Motor neuron (in vitro differentiated cells): Measurements from ENCODE around the gene GGCX. TPM values are rescaled to one million over a fixed set of nuclear protein-coding genes. Genes with fewer than 3 reads are reported as not detected.

Experiments
- total RNA-seq, 8 experiments: library from RNA; unstranded; fragments of 300-600 nt; gene quantifications; 2 replicates each; pipeline versions ENCODE4 v1.2.3 to v1.2.4, GENCODE V29; 2022

GGCX gene
- total RNA-seq, 8 experiments from 2014 or later = 16.1 to 40.2 (median 26.6) TPM

Other genes with a start within 250 kb of the GGCX start
- 10 to 100 TPM; 26.6 to 89.1 (median 50.9) TPM for gene TGOLN2, start 233.5 kb downstream of the GGCX start, total RNA-seq
- gene RETSAT, start 207.0 kb downstream of the GGCX start, total RNA-seq = 10 to 100 TPM in 7 of 8 experiments, 1 to 10 TPM in 1; 8.2 to 61.9 (median 19.1) TPM
- 10 to 100 TPM; 15.4 to 21.1 (median 18.1) TPM for gene ELMOD3, start 206.7 kb downstream of the GGCX start, total RNA-seq
- 10 to 100 TPM in 2 of 8 experiments, 1 to 10 TPM in 6; 3.7 to 54.7 (median 6.9) TPM for gene CAPG, start 151.1 kb downstream of the GGCX start, total RNA-seq
- 1 to 10 TPM in 2 of 8 experiments, under 1 TPM in 6; 0.38 to 2.4 (median 0.67) TPM for gene SH2D6, start 142.8 kb downstream of the GGCX start, total RNA-seq
- 100 to 1,000 TPM in 7 of 8 experiments, 10 to 100 TPM in 1; 64.8 to 340 (median 147) TPM for gene MAT2A, start 22.3 kb downstream of the GGCX start, total RNA-seq
- 10 to 100 TPM in 2 of 8 experiments, 1 to 10 TPM in 4, under 1 TPM in 2; 0.50 to 14.7 (median 2.0) TPM for gene VAMP8, start 16.1 kb upstream of the GGCX start, total RNA-seq
- gene VAMP5, start 22.9 kb upstream of the GGCX start, total RNA-seq = 10 to 100 TPM in 3 of 8 experiments, 1 to 10 TPM in 1, under 1 TPM in 3, not detected in 1; 0.27 to 50.2 (median 4.1) TPM
- 100 to 1,000 TPM; 104 to 237 (median 191) TPM for gene RNF181, start 34.3 kb upstream of the GGCX start, total RNA-seq
- gene TMEM150A, start 41.2 kb upstream of the GGCX start, total RNA-seq = 10 to 100 TPM in 4 of 8 experiments, 1 to 10 TPM in 4; 3.6 to 19.8 (median 8.3) TPM
- 10 to 100 TPM; 20.1 to 44.2 (median 27.8) TPM for gene C2orf68, start 50.6 kb upstream of the GGCX start, total RNA-seq
- gene USP39, start 54.7 kb upstream of the GGCX start, total RNA-seq = 10 to 100 TPM; 25.8 to 61.3 (median 38.9) TPM
- under 1 TPM; 0.16 to 0.77 (median 0.30) TPM for gene SFTPB, start 106.7 kb upstream of the GGCX start, total RNA-seq
- gene GNLY, start 132.9 kb upstream of the GGCX start, total RNA-seq = under 1 TPM in 6 of 8 experiments, not detected in 2; 0.11 to 0.46 (median 0.29) TPM
- 1 to 10 TPM in 7 of 8 experiments, under 1 TPM in 1; 0.71 to 8.6 (median 1.8) TPM for gene ATOH8, start 192.5 kb upstream of the GGCX start, total RNA-seq